ENCODE results near the gene OSTF1.
A peak's percentile ranks its signal among the peaks of the same experiment; 100 is the strongest.

The OSTF1 gene

DNA sequence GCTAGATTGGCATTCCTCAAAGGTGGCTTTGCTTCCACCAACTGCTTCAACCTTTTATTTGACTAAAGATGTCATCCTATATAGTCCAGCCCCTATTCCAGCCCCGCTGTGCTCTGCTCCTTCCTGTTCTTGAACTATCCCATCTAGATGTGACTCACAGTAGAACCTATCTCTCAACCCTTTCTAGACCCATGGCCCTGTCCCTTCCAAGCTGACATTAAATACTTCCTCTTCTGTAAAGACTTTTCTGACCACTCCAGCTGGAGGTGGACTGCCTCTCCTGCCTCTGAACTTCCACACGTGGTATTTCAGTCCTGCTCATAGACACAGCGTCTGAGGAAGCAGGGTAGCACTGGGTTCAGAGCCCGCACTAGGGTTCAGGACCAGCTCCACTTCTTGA lies 32.4 kb downstream of the OSTF1 start:
- H3K4me3 ChIP-seq (ENCODE audit: low read depth, low read length) = no peak overlapping the region
- no peak for DNase-seq (ENCODE audit: low read depth, low spot score)
- ChIA-PET POLR2A (no interaction called here), CTCF (interaction anchor here (0.9 kb wide), 1 partner anchor 1924 kb away, joined by 3 read pairs; no protein-coding TSS in a partner anchor)
- TF ChIP-seq, protein P1, sequence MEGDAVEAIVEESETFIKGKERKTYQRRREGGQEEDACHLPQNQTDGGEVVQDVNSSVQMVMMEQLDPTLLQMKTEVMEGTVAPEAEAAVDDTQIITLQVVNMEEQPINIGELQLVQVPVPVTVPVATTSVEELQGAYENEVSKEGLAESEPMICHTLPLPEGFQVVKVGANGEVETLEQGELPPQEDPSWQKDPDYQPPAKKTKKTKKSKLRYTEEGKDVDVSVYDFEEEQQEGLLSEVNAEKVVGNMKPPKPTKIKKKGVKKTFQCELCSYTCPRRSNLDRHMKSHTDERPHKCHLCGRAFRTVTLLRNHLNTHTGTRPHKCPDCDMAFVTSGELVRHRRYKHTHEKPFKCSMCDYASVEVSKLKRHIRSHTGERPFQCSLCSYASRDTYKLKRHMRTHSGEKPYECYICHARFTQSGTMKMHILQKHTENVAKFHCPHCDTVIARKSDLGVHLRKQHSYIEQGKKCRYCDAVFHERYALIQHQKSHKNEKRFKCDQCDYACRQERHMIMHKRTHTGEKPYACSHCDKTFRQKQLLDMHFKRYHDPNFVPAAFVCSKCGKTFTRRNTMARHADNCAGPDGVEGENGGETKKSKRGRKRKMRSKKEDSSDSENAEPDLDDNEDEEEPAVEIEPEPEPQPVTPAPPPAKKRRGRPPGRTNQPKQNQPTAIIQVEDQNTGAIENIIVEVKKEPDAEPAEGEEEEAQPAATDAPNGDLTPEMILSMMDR (IDR thresholded peaks at IDR 0.05; ENCODE audit: insufficient read depth, low read length, missing control alignments) = no peak

DNA sequence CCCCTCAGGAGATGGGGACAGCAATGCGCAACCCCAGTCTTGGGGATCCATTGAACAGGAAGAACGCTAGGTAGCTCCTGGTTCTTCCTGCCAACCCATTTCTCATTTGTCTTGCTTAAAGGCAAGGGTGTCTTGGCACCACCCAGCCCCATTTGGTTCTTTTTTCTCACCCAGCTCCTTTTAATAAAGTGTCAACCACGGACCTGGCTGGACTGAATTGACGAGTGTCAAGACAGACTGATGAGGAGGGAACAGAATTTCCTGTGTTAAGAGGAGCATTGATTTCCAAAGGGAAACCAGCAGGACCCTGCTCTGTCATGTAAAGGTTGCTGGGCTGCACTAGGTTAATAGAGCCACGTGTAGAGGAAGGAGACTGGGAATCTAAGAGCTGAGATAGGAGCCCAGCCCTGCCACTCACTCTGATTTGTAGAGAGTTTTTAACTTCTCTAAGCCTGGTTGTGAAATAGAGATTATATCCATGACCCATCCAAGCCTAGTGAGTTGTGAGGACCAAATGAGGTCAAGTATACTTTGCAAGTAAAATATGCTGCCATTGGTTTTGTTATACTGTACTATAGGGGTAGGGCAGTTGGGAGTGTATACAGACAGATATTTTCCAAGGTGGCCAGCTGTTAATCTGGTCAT lies 33.7 kb downstream of the OSTF1 start:
- POLR2A ChIA-PET = no interaction called here
- no peak overlapping the region for H3K4me3 ChIP-seq (ENCODE audit: low read depth, low read length)
- TF ChIP-seq, protein P1 (IDR thresholded peaks at IDR 0.05; ENCODE audit: insufficient read depth, low read length, missing control alignments) = no peak
- no peak for DNase-seq (ENCODE audit: low read depth, low spot score)
- CTCF ChIA-PET = interaction anchor here (1.0 kb wide), 1 partner anchor 347 kb away, joined by 3 read pairs; no protein-coding TSS in a partner anchor

DNA sequence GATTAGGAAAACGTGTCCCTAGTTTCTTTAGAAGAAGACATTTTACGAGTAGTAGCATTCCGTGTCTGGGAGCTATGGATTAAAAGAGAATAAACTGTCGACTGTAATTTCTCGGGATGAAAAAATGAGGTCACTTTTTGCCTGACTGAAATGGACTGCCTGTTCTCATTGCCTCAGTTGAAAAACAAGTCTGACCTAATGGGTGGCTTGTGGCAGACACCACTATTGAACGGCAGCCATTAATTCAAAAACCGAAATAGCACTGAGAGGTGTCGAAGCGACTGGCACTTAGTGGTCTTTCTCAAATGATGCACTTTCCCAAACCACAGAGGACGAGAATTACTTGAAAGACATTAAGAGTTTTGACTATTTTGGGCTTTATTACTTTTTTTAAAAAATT lies 35.4 kb downstream of the OSTF1 start:
- no peak overlapping the region for H3K4me3 ChIP-seq (ENCODE audit: low read depth, low read length)
- DNase-seq (ENCODE audit: low read depth, low spot score) = no peak
- ChIA-PET CTCF (no interaction called here), POLR2A (no interaction called here)
- TF ChIP-seq, protein P1 (IDR thresholded peaks at IDR 0.05; ENCODE audit: insufficient read depth, low read length, missing control alignments) = no peak

DNA sequence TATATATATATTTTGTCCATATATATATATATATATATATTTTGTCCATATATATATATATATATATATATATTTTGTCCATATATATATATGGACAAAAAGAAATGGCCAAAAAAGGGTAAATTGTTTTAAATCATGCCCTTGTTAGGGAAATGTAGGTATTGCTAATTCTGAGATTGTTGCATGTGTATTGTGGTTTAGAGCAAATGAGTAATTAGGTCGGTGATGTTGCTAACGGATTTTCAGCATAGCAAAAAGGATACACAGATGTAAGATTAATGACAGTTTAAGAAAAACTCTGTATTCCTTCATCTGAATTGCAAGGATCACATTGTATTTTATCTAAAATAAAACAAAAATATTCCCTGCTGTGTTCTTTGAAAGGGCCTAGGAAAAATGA lies 40.2 kb downstream of the OSTF1 start:
- TF ChIP-seq, protein P1 (IDR thresholded peaks at IDR 0.05; ENCODE audit: insufficient read depth, low read length, missing control alignments) = no peak
- ChIA-PET POLR2A (no interaction called here), CTCF (no interaction called here)
- H3K4me3 ChIP-seq (ENCODE audit: low read depth, low read length) = no peak overlapping the region
- no peak for DNase-seq (ENCODE audit: low read depth, low spot score)

DNA sequence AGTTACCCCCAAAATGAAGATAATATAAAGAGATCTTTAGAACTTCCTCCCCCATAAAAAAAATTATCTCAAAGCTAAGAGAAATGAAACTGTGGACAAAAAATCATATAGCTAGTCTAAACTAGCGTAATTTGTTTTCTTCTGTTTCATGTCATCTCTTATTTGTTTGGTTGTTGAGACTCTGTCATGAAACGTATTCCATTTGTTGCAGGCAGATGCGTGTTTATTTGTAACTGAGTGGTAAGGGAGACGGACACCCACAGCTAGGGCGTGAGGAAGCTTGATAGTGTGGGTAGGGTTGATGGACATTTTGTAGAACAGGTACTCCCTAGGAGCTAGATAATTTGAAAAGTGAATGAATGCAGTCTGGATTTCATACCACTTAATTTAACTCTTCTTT lies 41.9 kb downstream of the OSTF1 start:
- no peak overlapping the region for H3K4me3 ChIP-seq (ENCODE audit: low read depth, low read length)
- TF ChIP-seq, protein P1 (IDR thresholded peaks at IDR 0.05; ENCODE audit: insufficient read depth, low read length, missing control alignments) = no peak
- no peak for DNase-seq (ENCODE audit: low read depth, low spot score)
- ChIA-PET POLR2A (interaction anchor here (0.8 kb wide), 1 partner anchor 19 kb away, joined by 3 read pairs; no protein-coding TSS in a partner anchor), CTCF (interaction anchor here (1.2 kb wide), 1 partner anchor 352 kb away, joined by 3 read pairs; no protein-coding TSS in a partner anchor)

DNA sequence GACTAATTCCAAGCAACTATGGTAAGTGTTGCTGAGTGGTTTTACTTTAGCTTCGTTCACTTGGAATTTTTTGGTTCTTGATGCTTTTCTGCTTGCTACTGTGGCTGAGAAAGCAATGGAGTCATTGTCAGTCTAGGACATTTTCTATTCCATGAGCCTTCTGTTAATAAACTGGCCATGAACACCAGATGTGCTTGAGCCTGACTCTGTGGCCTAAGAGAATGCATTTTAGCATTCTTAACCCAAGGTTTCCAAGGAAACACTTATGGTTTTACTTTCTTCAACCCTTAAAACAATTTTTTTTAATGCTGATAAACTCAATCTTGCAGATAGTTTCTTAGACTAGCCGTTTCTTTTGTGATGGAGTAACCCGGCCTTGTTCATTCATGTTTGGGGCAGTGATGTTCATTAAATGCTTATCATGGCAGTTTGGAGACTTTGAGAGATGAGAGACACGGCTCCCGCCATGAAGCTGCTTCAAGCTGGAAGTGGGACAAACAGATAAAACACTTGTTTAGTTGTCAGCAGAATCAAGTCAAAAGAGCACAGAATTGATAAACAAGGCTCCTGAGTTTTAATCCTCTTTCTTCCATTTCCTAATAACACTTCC lies 42.4 kb downstream of the OSTF1 start:
- CTCF ChIA-PET = interaction anchor here (1.2 kb wide), 1 partner anchor 353 kb away, joined by 3 read pairs; no protein-coding TSS in a partner anchor
- POLR2A ChIA-PET = interaction anchor here (0.8 kb wide), 1 partner anchor 18 kb away, joined by 3 read pairs; no protein-coding TSS in a partner anchor
- no peak overlapping the region for H3K4me3 ChIP-seq (ENCODE audit: low read depth, low read length)
- TF ChIP-seq, protein P1 (IDR thresholded peaks at IDR 0.05; ENCODE audit: insufficient read depth, low read length, missing control alignments) = no peak
- DNase-seq (ENCODE audit: low read depth, low spot score) = peak; percentile 36
